HCT116 (cell line): ENCODE measurements around the gene NOX4. TPM values are rescaled to one million over a fixed set of nuclear protein-coding genes. Genes with fewer than 3 reads are reported as not detected.

Experiments
- ATAC-seq: fragments of 200-7000 bp; cut with Tn5 transposase; 2 replicates; pipeline ENCODE4 v1.9.1; 2020; ENCODE audit warnings: mild to moderate bottlenecking, moderate library complexity
- BruUV-seq: library from RNA; stranded (reverse); fragments of 400-500 nt; replicated peaks from 2 replicates; lab custom pipeline; 2021; lab: Mats Ljungman, UMichigan
- CTCF ChIA-PET: fragments of 300-600 bp; sonication (Branson Sonifier 250); formaldehyde crosslinking; loops from one replicate; lab custom pipeline; 2021; ENCODE audit warnings: antibody characterized with exemption; lab: Charles Lee
- POLR2A ChIA-PET: fragments of 300-600, 350-600 bp; sonication (Branson Sonifier 250); formaldehyde crosslinking; loops from one replicate; lab custom pipeline; 2021; ENCODE audit warnings: antibody characterized with exemption; lab: Charles Lee
- RAD21 ChIA-PET, 2 experiments: fragments of 300-600 bp; sonication (Branson Sonifier 250); formaldehyde crosslinking; loops; one replicate each; lab custom pipeline; 2023; ENCODE audit warnings: low total read pairs in 2 of 2; ENCODE audit not compliant: uncharacterized antibody in 2 of 2, unreplicated experiment in 2 of 2, low non-redundant PET in 1 of 2; lab: Charles Lee
- DNase-seq: peaks from one replicate; pipeline ENCODE4 v3.0.0-alpha.2; 2010; ENCODE audit warnings: low read depth, low spot score
- H2AFZ ChIP-seq: fragments of 200-600 bp; shearing (Covaris generic), sonication (generic); 2 replicates; pipeline ENCODE4 v1.6.1; 2017; ENCODE audit warnings: low read depth, mixed run types, mixed read lengths, antibody characterized with exemption, low read length; ENCODE audit not compliant: poor library complexity, severe bottlenecking
- H3K27ac ChIP-seq: 2 replicates; pipeline ENCODE4 v1.5.1; 2012; ENCODE audit warnings: low read depth, low read length
- H3K27me3 ChIP-seq: fragments of 200-600 bp; sonication (generic); 2 replicates; pipeline ENCODE4 v1.6.1; 2016; ENCODE audit warnings: mixed run types, low read length, mixed read lengths; ENCODE audit not compliant: insufficient read depth
- H3K36me3 ChIP-seq, 2 experiments: fragments of 200-500 bp in 1 of 2; fragments of 200-600 bp in 1 of 2; sonication (Bioruptor generic) in 1 of 2; sonication (generic) in 1 of 2; 2 replicates each; pipeline versions ENCODE4 v1.5.1 to v1.6.1; 2014 to 2016; ENCODE audit warnings: low read length in 2 of 2, inconsistent platforms in 1 of 2, mixed read lengths in 1 of 2, mixed run types in 1 of 2; ENCODE audit not compliant: insufficient read depth in 2 of 2, control insufficient read depth in 1 of 2
- H3K4me1 ChIP-seq, 2 experiments: fragments of 200-600 bp in 1 of 2; sonication (generic) in 1 of 2; 2 replicates each; pipeline versions ENCODE4 v1.5.1 to v1.6.1; 2012 to 2017; ENCODE audit warnings: low read length in 2 of 2, inconsistent platforms in 1 of 2, mild to moderate bottlenecking in 1 of 2, mixed read lengths in 1 of 2, mixed run types in 1 of 2, moderate library complexity in 1 of 2; ENCODE audit not compliant: insufficient read depth in 2 of 2, control insufficient read depth in 1 of 2
- H3K4me2 ChIP-seq: fragments of 200-600 bp; sonication (generic); 2 replicates; pipeline ENCODE4 v1.6.1; 2017; ENCODE audit warnings: mixed run types, low read length, mixed read lengths
- H3K4me3 ChIP-seq, 2 experiments: fragments of 200-600 bp in 1 of 2; sonication (generic) in 1 of 2; replicated peaks in 1 of 2; 2 replicates each; pipeline ENCODE4 v1.5.1; 2011 to 2016; ENCODE audit warnings: low read length in 2 of 2, control low read depth in 1 of 2, low read depth in 1 of 2, mild to moderate bottlenecking in 1 of 2, mixed read lengths in 1 of 2, mixed run types in 1 of 2
- H3K79me2 ChIP-seq: fragments of 200-600 bp; sonication (generic); 2 replicates; pipeline ENCODE4 v1.6.1; 2017; ENCODE audit warnings: mild to moderate bottlenecking, mixed run types, low read length, moderate library complexity, mixed read lengths; ENCODE audit not compliant: insufficient read depth
- H3K9ac ChIP-seq: fragments of 200-600 bp; sonication (generic); 2 replicates; pipeline ENCODE4 v1.6.1; 2016; ENCODE audit warnings: low read length, mixed read lengths
- H3K9me2 ChIP-seq: fragments of 200-600 bp; sonication (generic), shearing (Covaris generic); 2 replicates; pipeline ENCODE4 v1.6.1; 2017; ENCODE audit warnings: mixed run types, mild to moderate bottlenecking, moderate library complexity; ENCODE audit not compliant: insufficient read depth
- H3K9me3 ChIP-seq, 2 experiments: fragments of 200-500 bp in 1 of 2; fragments of 200-600 bp in 1 of 2; sonication (Bioruptor generic) in 1 of 2; sonication (generic) in 1 of 2; 2 replicates each; pipeline ENCODE4 v1.6.1; 2014 to 2017; ENCODE audit warnings: low read length in 2 of 2, mixed read lengths in 2 of 2, inconsistent platforms in 1 of 2, low read depth in 1 of 2, mild to moderate bottlenecking in 1 of 2, mixed run types in 1 of 2, moderate library complexity in 1 of 2; ENCODE audit not compliant: control insufficient read depth in 1 of 2, insufficient read depth in 1 of 2
- H4K20me1 ChIP-seq: fragments of 200-600 bp; sonication (generic), shearing (Covaris generic); 2 replicates; pipeline ENCODE4 v1.6.1; 2017; ENCODE audit warnings: mixed run types, mild to moderate bottlenecking, moderate library complexity; ENCODE audit not compliant: insufficient read depth
- CBX3 ChIP-seq: IDR thresholded peaks from 2 replicates; pipeline ENCODE4 v1.6.1; 2012; ENCODE audit warnings: low read depth
- CEBPB ChIP-seq: IDR thresholded peaks from 2 replicates; pipeline ENCODE4 v1.6.1; 2012; ENCODE audit warnings: low read depth
- CTCF ChIP-seq, 3 experiments: fragments of 200-600 bp in 1 of 3; sonication (generic) in 1 of 3; IDR thresholded peaks in 2 of 3; conservative IDR thresholded peaks in 1 of 3; 2 replicates each; pipeline ENCODE4 v1.5.1; 2012 to 2017; ENCODE audit warnings: low read depth in 2 of 3, low read length in 2 of 3, antibody characterized with exemption in 1 of 3, borderline replicate concordance in 1 of 3, control low read depth in 1 of 3, mild to moderate bottlenecking in 1 of 3, mixed read lengths in 1 of 3, mixed run types in 1 of 3, moderate library complexity in 1 of 3; ENCODE audit not compliant: insufficient read depth in 1 of 3
- ELF1 ChIP-seq: IDR thresholded peaks from 2 replicates; pipeline ENCODE4 v1.6.1; 2012; ENCODE audit warnings: low read depth, borderline replicate concordance
- EZH2 ChIP-seq: fragments of 200-600 bp; sonication (generic); IDR thresholded peaks from 2 replicates; pipeline ENCODE4 v1.6.1; 2017; ENCODE audit warnings: antibody characterized with exemption, mixed run types
- EZH2phosphoT487 ChIP-seq: fragments of 200-600 bp; IDR thresholded peaks from 2 replicates; pipeline ENCODE4 v1.6.1; 2018; ENCODE audit warnings: antibody characterized with exemption, borderline replicate concordance
- FOSL1 ChIP-seq: IDR thresholded peaks from 2 replicates; pipeline ENCODE4 v1.6.1; 2012; ENCODE audit warnings: low read depth
- JUND ChIP-seq: IDR thresholded peaks from 2 replicates; pipeline ENCODE4 v1.6.1; 2012
- POLR2A ChIP-seq: IDR thresholded peaks from 2 replicates; pipeline ENCODE4 v1.7.0; 2011; ENCODE audit warnings: borderline replicate concordance; ENCODE audit not compliant: insufficient read depth, insufficient read length; ENCODE audit errors: extremely low read depth
- POLR2AphosphoS5 ChIP-seq: IDR thresholded peaks from 2 replicates; pipeline ENCODE4 v1.6.1; 2011; ENCODE audit warnings: mild to moderate bottlenecking, low read depth, low read length, moderate library complexity
- RAD21 ChIP-seq: IDR thresholded peaks from 2 replicates; pipeline ENCODE4 v1.6.1; 2012; ENCODE audit warnings: low read depth, mild to moderate bottlenecking
- SIN3A ChIP-seq: IDR thresholded peaks from 2 replicates; pipeline ENCODE4 v1.6.1; 2012; ENCODE audit warnings: low read depth
- SP1 ChIP-seq: IDR thresholded peaks from 2 replicates; pipeline ENCODE4 v1.6.1; 2012; ENCODE audit warnings: low read depth
- TCF7L2 ChIP-seq: IDR thresholded peaks from 2 replicates; pipeline ENCODE4 v1.7.0; 2011; ENCODE audit warnings: borderline replicate concordance, inconsistent platforms; ENCODE audit not compliant: insufficient read depth, insufficient read length; ENCODE audit errors: extremely low read depth
- YY1 ChIP-seq: IDR thresholded peaks from 2 replicates; pipeline ENCODE4 v1.6.1; 2011; ENCODE audit warnings: low read length, low read depth, moderate library complexity, mild to moderate bottlenecking; ENCODE audit not compliant: insufficient replicate concordance; ENCODE audit errors: extremely low read depth
- ZNF274 ChIP-seq: fragments of 200-500 bp; sonication (Bioruptor generic); IDR thresholded peaks from 2 replicates; pipeline ENCODE4 v1.6.1; 2014; ENCODE audit warnings: mild to moderate bottlenecking, low read depth, low read length, inconsistent platforms
- intact Hi-C: fragments of 100-400 bp; cut with micrococcal nuclease; formaldehyde crosslinking; loops from 2 replicates; pipeline ENCODE4 v1.10.0; 2022
- total RNA-seq: library from RNA; stranded (reverse); gene quantifications from one replicate; pipeline ENCODE4 v1.2.1, GENCODE V29; 2021; ENCODE audit not compliant: unreplicated experiment
- TF ChIP-seq, protein P1 (sequence below): IDR thresholded peaks from 2 replicates; pipeline ENCODE4 v1.6.1; 2012
- TF ChIP-seq, protein P2 (sequence below): IDR thresholded peaks from 2 replicates; pipeline ENCODE4 v1.6.1; 2011; ENCODE audit warnings: mild to moderate bottlenecking, low read length, moderate library complexity; ENCODE audit not compliant: insufficient replicate concordance; ENCODE audit errors: extremely low read depth

The NOX4 gene
- total RNA-seq, 1 experiment from 2014 or later = not detected

GRCh38 chr11:89347071-89347470, 144.1 kb downstream of the NOX4 start:
- no peak for DNase-seq
- POLR2A ChIA-PET = no interaction called here
- Histone ChIP-seq H3K79me2 (no peaks in the 10 kb centered on the region), H3K36me3 (no peaks in the 10 kb centered on the region), H3K4me1 (no peaks in the 10 kb centered on the region), H3K4me2 (no peak overlapping the region), H3K4me3 (no peak overlapping the region), H3K27ac (no peak overlapping the region), H4K20me1 (no peaks in the 10 kb centered on the region), H3K27me3 (no peaks in the 10 kb centered on the region), H3K9me2 (no peaks in the 10 kb centered on the region), H3K9me3 (no peaks in the 10 kb centered on the region), H3K9ac (no peak overlapping the region), H2AFZ (no peak overlapping the region)
- CTCF ChIA-PET = no interaction called here
- no peak for ATAC-seq
- RAD21 ChIA-PET = no interaction called here
- TF ChIP-seq YY1 (no peak), POLR2A (no peak), RAD21 (no peak), FOSL1 (no peak), EZH2phosphoT487 (no peak), SP1 (no peak), ELF1 (no peak), ZNF274 (no peak), TCF7L2 (no peak), CBX3 (no peak), CEBPB (no peak), SIN3A (no peak), JUND (no peak), POLR2AphosphoS5 (no peak), CTCF (IDR thresholded peaks at IDR 0.05 in 2 of 3, conservative IDR thresholded peaks at IDR 0.05 in 1 of 3; ENCODE audit: borderline replicate concordance in 1 of 3, insufficient read depth in 1 of 3, low read depth in 2 of 3, low read length in 2 of 3) (no peak), EZH2 (no peak)
- TF ChIP-seq, protein P1, sequence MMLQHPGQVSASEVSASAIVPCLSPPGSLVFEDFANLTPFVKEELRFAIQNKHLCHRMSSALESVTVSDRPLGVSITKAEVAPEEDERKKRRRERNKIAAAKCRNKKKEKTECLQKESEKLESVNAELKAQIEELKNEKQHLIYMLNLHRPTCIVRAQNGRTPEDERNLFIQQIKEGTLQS = no peak
- TF ChIP-seq, protein P2, sequence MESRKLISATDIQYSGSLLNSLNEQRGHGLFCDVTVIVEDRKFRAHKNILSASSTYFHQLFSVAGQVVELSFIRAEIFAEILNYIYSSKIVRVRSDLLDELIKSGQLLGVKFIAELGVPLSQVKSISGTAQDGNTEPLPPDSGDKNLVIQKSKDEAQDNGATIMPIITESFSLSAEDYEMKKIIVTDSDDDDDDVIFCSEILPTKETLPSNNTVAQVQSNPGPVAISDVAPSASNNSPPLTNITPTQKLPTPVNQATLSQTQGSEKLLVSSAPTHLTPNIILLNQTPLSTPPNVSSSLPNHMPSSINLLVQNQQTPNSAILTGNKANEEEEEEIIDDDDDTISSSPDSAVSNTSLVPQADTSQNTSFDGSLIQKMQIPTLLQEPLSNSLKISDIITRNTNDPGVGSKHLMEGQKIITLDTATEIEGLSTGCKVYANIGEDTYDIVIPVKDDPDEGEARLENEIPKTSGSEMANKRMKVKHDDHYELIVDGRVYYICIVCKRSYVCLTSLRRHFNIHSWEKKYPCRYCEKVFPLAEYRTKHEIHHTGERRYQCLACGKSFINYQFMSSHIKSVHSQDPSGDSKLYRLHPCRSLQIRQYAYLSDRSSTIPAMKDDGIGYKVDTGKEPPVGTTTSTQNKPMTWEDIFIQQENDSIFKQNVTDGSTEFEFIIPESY = no peak
- BruUV-seq = no TSS peak
- intact Hi-C loops = no loop called here
